GM19043 (cell line): ENCODE data around the gene NDFIP1.

Source experiments
- ATAC-seq: cut with Tn5 transposase; IDR thresholded peaks from one replicate; pipeline ENCODE4 v1.9.1; 2021; ENCODE audit warnings: low read depth; ENCODE audit not compliant: unreplicated experiment

Gene NDFIP1

GRCh38 chr5:142091012-142091411 lies 17.6 kb upstream of the NDFIP1 start:
- no peak for ATAC-seq

DNA sequence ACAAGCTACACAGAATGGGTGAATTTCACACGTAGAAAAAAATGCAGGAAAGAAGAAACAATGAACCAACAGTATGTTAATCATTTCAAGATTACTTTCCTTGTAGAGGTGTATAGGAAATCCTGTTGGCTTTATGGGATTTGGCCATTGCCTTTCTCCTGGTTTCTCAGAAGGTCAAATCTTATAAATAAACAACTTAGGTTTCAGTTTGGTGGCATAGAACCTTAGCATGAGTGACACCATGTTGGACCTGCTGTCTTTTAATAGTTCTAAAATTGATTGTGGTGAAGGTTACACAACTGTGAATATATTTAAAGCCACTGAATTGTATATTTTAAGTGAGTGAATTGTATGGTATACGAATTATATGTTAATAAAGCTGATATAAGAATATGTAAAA lies 16.7 kb upstream of the NDFIP1 start:
- ATAC-seq = no peak

DNA sequence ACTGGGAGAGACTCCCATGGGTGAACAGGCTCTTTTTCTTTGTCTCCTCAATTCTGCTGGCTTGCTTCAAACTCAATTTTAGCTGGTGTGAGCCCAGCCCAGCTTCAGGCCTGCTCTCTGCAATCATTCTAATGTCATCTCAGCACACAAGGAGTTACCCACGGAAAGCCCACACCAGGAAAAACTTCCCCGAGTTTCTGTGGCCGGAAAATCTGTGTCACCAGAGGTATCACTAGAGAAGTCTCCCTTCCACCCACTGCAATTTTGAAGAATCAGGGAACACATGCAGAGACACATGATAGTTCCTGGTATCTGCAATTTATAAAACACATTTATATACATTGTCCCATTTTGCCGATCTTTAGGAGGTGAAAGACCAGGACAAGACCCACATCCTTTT lies 13.5 kb upstream of the NDFIP1 start:
- ATAC-seq = no peak

- ATAC-seq = no peak
Observed at GRCh38 chr5:142095651-142096330, 12.8 kb upstream of the NDFIP1 start.

GRCh38 chr5:142096382-142096781 lies 12.2 kb upstream of the NDFIP1 start:
- ATAC-seq = no peak

- no peak for ATAC-seq
Observed at GRCh38 chr5:142097681-142098080, 10.9 kb upstream of the NDFIP1 start.

GRCh38 chr5:142098275-142098674 lies 10.3 kb upstream of the NDFIP1 start:
- ATAC-seq = no peak

- ATAC-seq = no peak
Observed at GRCh38 chr5:142098931-142099330, 9.6 kb upstream of the NDFIP1 start.

GRCh38 chr5:142100307-142100706 lies 8.3 kb upstream of the NDFIP1 start:
- ATAC-seq = no peak

DNA sequence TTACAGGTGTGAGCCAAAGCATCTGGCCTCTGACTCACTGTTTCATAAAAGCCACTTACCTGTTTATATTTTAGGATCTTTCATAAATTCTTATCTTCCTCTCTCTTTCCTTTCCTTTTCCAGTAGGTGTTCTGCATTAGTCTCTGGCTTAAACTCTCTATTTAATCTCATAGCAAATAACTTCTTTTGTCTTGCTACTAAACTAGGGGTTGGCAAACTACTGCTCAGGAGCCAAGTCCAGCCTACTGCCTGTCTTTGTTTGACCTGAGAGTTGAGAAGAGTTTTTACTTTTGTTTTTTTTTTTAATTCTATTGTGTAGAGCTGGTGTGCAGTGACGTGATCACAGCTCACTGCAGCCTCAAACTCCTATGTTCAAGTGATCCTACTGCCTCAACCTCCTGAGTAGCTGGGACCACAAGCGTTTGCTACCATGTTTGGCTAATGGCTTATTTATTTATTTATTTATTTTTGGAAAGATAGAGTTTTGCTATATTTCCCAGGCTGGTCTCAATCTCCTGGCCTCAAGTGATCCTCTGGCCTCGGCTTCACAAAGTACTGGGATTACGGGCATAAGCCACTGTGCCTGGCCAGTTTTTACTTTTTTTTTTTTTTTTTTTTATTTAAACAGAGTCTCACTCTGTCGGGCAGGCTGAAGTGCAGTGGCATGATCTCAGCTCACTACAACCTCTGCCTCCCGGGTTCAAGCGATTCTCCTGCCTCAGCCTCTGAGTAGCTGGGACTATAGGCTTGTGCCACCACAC lies 5.4 kb upstream of the NDFIP1 start:
- ATAC-seq = no peak

DNA sequence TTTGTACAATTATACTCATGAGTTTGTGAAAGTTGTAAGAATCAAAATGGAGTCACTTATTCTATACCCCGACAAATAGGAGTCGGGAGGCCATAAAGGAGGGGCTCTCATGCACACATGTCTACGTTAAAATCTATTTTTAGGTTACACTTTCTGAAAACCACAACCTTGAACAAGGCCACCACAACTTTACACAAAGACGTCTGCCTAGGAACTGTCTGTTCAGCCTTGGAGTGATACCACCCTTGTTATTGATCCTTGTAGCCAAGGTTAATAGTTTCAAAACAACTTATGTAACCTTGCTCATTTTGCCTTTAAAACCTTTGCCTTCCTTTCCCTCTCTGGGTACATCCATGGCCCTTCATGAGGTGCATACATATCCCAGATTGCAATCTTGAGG lies 4.1 kb upstream of the NDFIP1 start:
- no peak for ATAC-seq

GRCh38 chr5:142106061-142106460 lies 2.5 kb upstream of the NDFIP1 start:
- no peak for ATAC-seq

GRCh38 chr5:142107036-142107735 lies 1.4 kb upstream of the NDFIP1 start:
- ATAC-seq = no peak

- ATAC-seq = no peak
Observed at GRCh38 chr5:142107736-142108431, 695 bp upstream of the NDFIP1 start.

GRCh38 chr5:142109331-142110045 lies 909 bp downstream of the NDFIP1 start:
- ATAC-seq = no peak

GRCh38 chr5:142110046-142110531 lies 1.5 kb downstream of the NDFIP1 start:
- no peak for ATAC-seq

- ATAC-seq = no peak
Observed at GRCh38 chr5:142110988-142111687, 2.6 kb downstream of the NDFIP1 start.

GRCh38 chr5:142114687-142115086 lies 6.1 kb downstream of the NDFIP1 start:
- ATAC-seq = no peak

- no peak for ATAC-seq
Observed at GRCh38 chr5:142115937-142116614, 7.5 kb downstream of the NDFIP1 start.
